Nephron progenitor cell (in vitro differentiated cells): Measurements from ENCODE around the gene NKD1.

ENCODE experiments used
- DNase-seq: peaks from one replicate; pipeline ENCODE4 v3.0.0; 2021
- H3K27ac Mint-ChIP-seq: 2 replicates; pipeline ENCODE4 v1.8.0; 2021; ENCODE audit warnings: mild to moderate bottlenecking, moderate library complexity, mixed read lengths
- H3K27me3 Mint-ChIP-seq: 2 replicates; pipeline ENCODE4 v1.8.0; 2021; ENCODE audit warnings: mild to moderate bottlenecking, low read depth, mixed read lengths; ENCODE audit not compliant: poor library complexity
- H3K36me3 Mint-ChIP-seq: 2 replicates; pipeline ENCODE4 v1.8.0; 2021; ENCODE audit warnings: low read depth, mixed read lengths
- H3K4me1 Mint-ChIP-seq: 2 replicates; pipeline ENCODE4 v1.8.0; 2021; ENCODE audit warnings: mixed read lengths
- H3K4me3 Mint-ChIP-seq: 2 replicates; pipeline ENCODE4 v1.8.0; 2021; ENCODE audit warnings: mild to moderate bottlenecking, moderate library complexity, mixed read lengths
- H3K9me3 Mint-ChIP-seq: 2 replicates; pipeline ENCODE4 v1.8.0; 2021; ENCODE audit warnings: mild to moderate bottlenecking, moderate library complexity, mixed read lengths
- CTCF ChIP-seq: fragments of 200-600 bp; sonication (generic); IDR thresholded peaks from 2 replicates; pipeline ENCODE4 v1.5.0; 2021; ENCODE audit warnings: antibody characterized with exemption

The NKD1 gene

GRCh38 chr16:50604065-50604418, 55.8 kb downstream of the NKD1 start:
- peaks cover 81% of the 10 kb centered on the region for H3K4me1 Mint-ChIP-seq
- no peaks in the 10 kb centered on the region for H3K9me3 Mint-ChIP-seq
- no peak for TF ChIP-seq CTCF
- H3K4me3 Mint-ChIP-seq = no peak overlapping the region
- DNase-seq = no peak
- H3K27me3 Mint-ChIP-seq = peaks cover 3% of the 10 kb centered on the region
- peaks cover 9% of the 10 kb centered on the region for H3K36me3 Mint-ChIP-seq
- peak overlapping the region; percentile 97 for H3K27ac Mint-ChIP-seq

- Mint-ChIP-seq H3K36me3 (peaks cover 13% of the 10 kb centered on the region), H3K27ac (no peak overlapping the region), H3K9me3 (no peaks in the 10 kb centered on the region), H3K4me3 (no peak overlapping the region), H3K27me3 (peaks cover 3% of the 10 kb centered on the region), H3K4me1 (peaks cover 75% of the 10 kb centered on the region)
- no peak for DNase-seq
- TF ChIP-seq CTCF = no peak
These were observed 56.4 kb downstream of the NKD1 start for GRCh38 chr16:50604610-50605009.

- Mint-ChIP-seq H3K36me3 (peaks cover 13% of the 10 kb centered on the region), H3K27ac (peak overlapping the region; percentile 78), H3K9me3 (no peaks in the 10 kb centered on the region), H3K4me1 (peaks cover 68% of the 10 kb centered on the region), H3K27me3 (peaks cover 3% of the 10 kb centered on the region), H3K4me3 (no peak overlapping the region)
- TF ChIP-seq CTCF = no peak
- no peak for DNase-seq
These were observed 57.7 kb downstream of the NKD1 start for GRCh38 chr16:50605733-50606430.

GRCh38 chr16:50606431-50607050, 58.3 kb downstream of the NKD1 start:
- Mint-ChIP-seq H3K27ac (peak overlapping the region; percentile 78), H3K4me1 (peaks cover 67% of the 10 kb centered on the region), H3K27me3 (peaks cover 3% of the 10 kb centered on the region), H3K4me3 (no peak overlapping the region), H3K36me3 (peaks cover 14% of the 10 kb centered on the region), H3K9me3 (no peaks in the 10 kb centered on the region)
- no peak for TF ChIP-seq CTCF
- no peak for DNase-seq

- no peak overlapping the region for H3K4me3 Mint-ChIP-seq
- peaks cover 17% of the 10 kb centered on the region for H3K36me3 Mint-ChIP-seq
- H3K27ac Mint-ChIP-seq = peak overlapping the region; percentile 78
- peaks cover 3% of the 10 kb centered on the region for H3K27me3 Mint-ChIP-seq
- TF ChIP-seq CTCF = no peak
- DNase-seq = no peak
- no peaks in the 10 kb centered on the region for H3K9me3 Mint-ChIP-seq
- H3K4me1 Mint-ChIP-seq = peaks cover 66% of the 10 kb centered on the region
These were observed 58.8 kb downstream of the NKD1 start for GRCh38 chr16:50607051-50607431.

GRCh38 chr16:50607447-50607846, 59.3 kb downstream of the NKD1 start:
- Mint-ChIP-seq H3K9me3 (no peaks in the 10 kb centered on the region), H3K27me3 (peaks cover 3% of the 10 kb centered on the region), H3K27ac (peak overlapping the region; percentile 95), H3K36me3 (peaks cover 19% of the 10 kb centered on the region), H3K4me1 (peaks cover 65% of the 10 kb centered on the region), H3K4me3 (no peak overlapping the region)
- no peak for DNase-seq
- TF ChIP-seq CTCF = no peak
